Trophoblast cell (in vitro differentiated cells and primary cell): ENCODE measurements around the gene ABCF3.
"Not testable (repeated sequence)": the region's sequence is repeated elsewhere in the genome, so short reads cannot be mapped to it uniquely, and the experiment has no call there.

Source experiments
- DNase-seq, 2 donors: peaks; one replicate each; pipeline ENCODE4 v3.0.0-alpha.2; 2016
- H2AFZ ChIP-seq: 2 replicates; pipeline ENCODE4 v1.6.1; 2013; ENCODE audit warnings: low read length, moderate library complexity, mild to moderate bottlenecking; ENCODE audit not compliant: insufficient read depth, poor library complexity
- H2AK5ac ChIP-seq: 2 replicates; pipeline ENCODE4 v1.6.1; 2013; ENCODE audit warnings: mild to moderate bottlenecking, low read length
- H2BK120ac ChIP-seq: 2 replicates; pipeline ENCODE4 v1.6.1; 2013; ENCODE audit warnings: low read length, mild to moderate bottlenecking, moderate library complexity; ENCODE audit not compliant: insufficient read depth, poor library complexity
- H2BK12ac ChIP-seq: 2 replicates; pipeline ENCODE4 v1.6.1; 2013; ENCODE audit warnings: mild to moderate bottlenecking, low read length, moderate library complexity
- H2BK5ac ChIP-seq: 2 replicates; pipeline ENCODE4 v1.6.1; 2013; ENCODE audit warnings: low read length, low read depth, moderate library complexity, mild to moderate bottlenecking; ENCODE audit not compliant: poor library complexity
- H3K14ac ChIP-seq: 2 replicates; pipeline ENCODE4 v1.6.1; 2013; ENCODE audit warnings: mild to moderate bottlenecking, low read length
- H3K18ac ChIP-seq: 2 replicates; pipeline ENCODE4 v1.6.1; 2013; ENCODE audit warnings: mild to moderate bottlenecking, low read length
- H3K23ac ChIP-seq: 2 replicates; pipeline ENCODE4 v1.6.1; 2013; ENCODE audit warnings: low read length
- H3K27ac ChIP-seq: 2 replicates; pipeline ENCODE4 v1.5.1; 2013; ENCODE audit warnings: low read depth, mild to moderate bottlenecking, inconsistent platforms, low read length, moderate library complexity
- H3K27me3 ChIP-seq: 2 replicates; pipeline ENCODE4 v1.6.1; 2013; ENCODE audit warnings: inconsistent platforms, mild to moderate bottlenecking, low read length, moderate library complexity; ENCODE audit not compliant: insufficient read depth
- H3K36me3 ChIP-seq, 2 experiments: 1 replicate in 1 of 2; 2 replicates in 1 of 2; pipeline ENCODE4 v1.6.1; 2013; ENCODE audit warnings: low read length in 2 of 2, mild to moderate bottlenecking in 2 of 2, moderate library complexity in 1 of 2; ENCODE audit not compliant: insufficient read depth in 2 of 2, control insufficient read depth in 1 of 2
- H3K4ac ChIP-seq: 2 replicates; pipeline ENCODE4 v1.6.1; 2013; ENCODE audit warnings: low read depth, mild to moderate bottlenecking, low read length, moderate library complexity
- H3K4me1 ChIP-seq, 2 experiments: 1 replicate in 1 of 2; 2 replicates in 1 of 2; pipeline ENCODE4 v1.6.1; 2013; ENCODE audit warnings: low read length in 2 of 2, mild to moderate bottlenecking in 2 of 2, moderate library complexity in 1 of 2; ENCODE audit not compliant: insufficient read depth in 2 of 2, control insufficient read depth in 1 of 2
- H3K4me2 ChIP-seq: 2 replicates; pipeline ENCODE4 v1.6.1; 2013; ENCODE audit warnings: inconsistent platforms, mild to moderate bottlenecking, low read length, moderate library complexity
- H3K4me3 ChIP-seq: 2 replicates; pipeline ENCODE4 v1.5.1; 2013; ENCODE audit warnings: mild to moderate bottlenecking, low read depth, low read length, inconsistent platforms
- H3K79me1 ChIP-seq: one replicate; pipeline ENCODE4 v1.6.1; 2013; ENCODE audit warnings: low read length
- H3K79me2 ChIP-seq: 2 replicates; pipeline ENCODE4 v1.6.1; 2013; ENCODE audit warnings: low read length, mild to moderate bottlenecking; ENCODE audit not compliant: control insufficient read depth, insufficient read depth, poor library complexity
- H3K9ac ChIP-seq: 2 replicates; pipeline ENCODE4 v1.6.1; 2013; ENCODE audit warnings: mild to moderate bottlenecking, low read length
- H3K9me3 ChIP-seq: 2 replicates; pipeline ENCODE4 v1.6.1; 2013; ENCODE audit warnings: low read depth, mild to moderate bottlenecking, control low read depth, inconsistent platforms, low read length; ENCODE audit not compliant: insufficient read depth
- H4K12ac ChIP-seq: 2 replicates; pipeline ENCODE4 v1.6.1; 2013; ENCODE audit warnings: low read depth, mild to moderate bottlenecking, low read length, moderate library complexity
- H4K8ac ChIP-seq: 2 replicates; pipeline ENCODE4 v1.6.1; 2013; ENCODE audit warnings: low read depth, mild to moderate bottlenecking, low read length, moderate library complexity
- H4K91ac ChIP-seq: one replicate; pipeline ENCODE4 v1.6.1; 2013; ENCODE audit warnings: low read depth, mild to moderate bottlenecking, low read length, moderate library complexity
- WGBS: extraction: QIAGEN DNeasy Blood & Tissue Kit; methylation state at CpG from one replicate; pipeline ENCODE4 v1.1.7; 2013; ENCODE audit warnings: missing lambda C conversion rate; ENCODE audit not compliant: insufficient read length, insufficient coverage; ENCODE audit errors: extremely low coverage; 5-methylcytosine and 5-hydroxymethylcytosine counted together

Gene ABCF3

DNA sequence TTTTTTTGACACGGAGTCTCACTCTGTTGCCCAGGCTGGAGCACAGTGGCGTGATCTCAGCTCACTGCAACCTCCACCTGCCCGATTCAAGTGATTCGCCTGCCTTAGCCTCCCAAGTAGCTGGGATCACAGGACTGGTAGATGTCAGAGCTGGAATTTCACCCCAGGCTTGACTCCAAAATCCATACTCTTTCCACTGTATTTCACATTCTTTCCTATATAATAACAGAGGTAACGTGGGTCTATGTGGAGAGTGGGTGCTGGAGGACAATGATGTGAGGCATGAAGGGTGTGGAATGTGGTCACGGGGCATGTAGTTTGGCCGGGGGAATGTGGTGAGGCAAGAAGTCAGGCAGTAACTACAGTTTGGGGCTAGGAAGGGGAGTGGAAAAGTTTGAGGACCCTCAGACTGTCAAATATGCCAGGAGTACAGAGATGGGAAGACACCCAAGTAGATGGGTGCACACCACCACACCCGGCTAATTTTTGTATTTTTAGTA, 23.4 kb upstream of the ABCF3 start:
- H2AFZ ChIP-seq, H3K4me2 ChIP-seq, H3K9ac ChIP-seq, H2BK12ac ChIP-seq, H3K4me3 ChIP-seq, H3K23ac ChIP-seq, H3K18ac ChIP-seq, H4K91ac ChIP-seq, H3K14ac ChIP-seq, H4K8ac ChIP-seq, H2BK5ac ChIP-seq, H3K27ac ChIP-seq, H2BK120ac ChIP-seq, H3K9me3 ChIP-seq, H2AK5ac ChIP-seq, H3K4ac ChIP-seq, H3K27me3 ChIP-seq, H4K12ac ChIP-seq: not testable (repeated sequence)
- DNase-seq: peak; percentile 67 to 79
- Histone ChIP-seq H3K4me1 (peaks cover 7 to 15% of the 10 kb centered on the region in 2 experiments), H3K36me3 (peaks cover 44 to 45% of the 10 kb centered on the region in 2 experiments), H3K79me2 (peaks cover 15% of the 10 kb centered on the region), H3K79me1 (peaks cover 12% of the 10 kb centered on the region)
- no CpG with 5 or more reads among the region's 8 CpGs for WGBS

DNA sequence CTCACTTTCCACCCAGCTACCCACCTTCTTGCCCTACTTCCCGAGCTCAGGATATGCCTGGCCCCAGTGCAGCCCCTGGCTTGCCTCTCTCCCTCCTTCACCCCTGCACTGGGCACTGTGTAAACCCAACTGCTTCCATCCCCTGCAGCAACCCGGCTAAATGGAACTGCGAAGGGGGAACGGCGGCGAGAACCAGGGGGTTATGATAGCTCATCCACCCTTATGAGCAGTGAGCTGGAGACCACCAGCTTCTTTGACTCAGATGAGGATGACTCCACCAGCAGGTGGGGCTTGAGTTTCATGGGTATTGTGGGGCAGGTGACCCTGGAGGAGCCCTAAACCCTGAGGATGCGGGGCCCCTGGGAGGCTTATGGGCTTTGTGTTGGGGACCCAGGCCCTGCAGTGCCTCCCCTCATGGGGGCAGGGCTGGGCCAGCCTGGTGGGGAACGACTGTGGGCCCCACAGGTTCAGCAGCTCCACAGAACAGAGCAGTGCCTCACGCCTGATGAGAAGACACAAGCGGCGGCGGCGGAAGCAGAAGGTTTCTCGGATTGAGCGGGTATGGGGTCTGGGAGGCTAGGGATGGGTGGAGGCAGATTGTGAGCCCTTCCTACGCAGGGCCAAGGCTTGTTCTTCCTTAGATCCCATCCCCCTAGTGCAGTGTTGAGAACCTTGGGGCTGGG, 21.2 kb upstream of the ABCF3 start:
- DNase-seq: no peak
- Histone ChIP-seq H2AFZ (no peak overlapping the region), H3K23ac (no peak overlapping the region), H2AK5ac (no peak overlapping the region), H3K18ac (peak overlapping the region; percentile 38), H3K79me2 (peaks cover 9% of the 10 kb centered on the region), H3K4me2 (no peak overlapping the region), H3K27me3 (no peaks in the 10 kb centered on the region), H2BK5ac (no peak overlapping the region), H3K4me3 (no peak overlapping the region), H3K36me3 (peaks cover 65% of the 10 kb centered on the region in 2 experiments), H4K12ac (no peak overlapping the region), H3K4ac (no peak overlapping the region), H3K9ac (no peak overlapping the region), H4K8ac (no peak overlapping the region), H3K9me3 (peaks cover 1% of the 10 kb centered on the region), H3K27ac (no peak overlapping the region), H3K79me1 (peaks cover 5% of the 10 kb centered on the region), H4K91ac (no peak overlapping the region), H2BK120ac (no peak overlapping the region), H2BK12ac (no peak overlapping the region), H3K4me1 (peaks cover 7 to 14% of the 10 kb centered on the region in 2 experiments), H3K14ac (no peak overlapping the region)
- no CpG with 5 or more reads among the region's 16 CpGs for WGBS

- no peak overlapping the region for H3K4me2 ChIP-seq
- WGBS: no CpG with 5 or more reads among the region's 3 CpGs
- H2BK120ac ChIP-seq: no peak overlapping the region
- no peak overlapping the region for H3K9ac ChIP-seq
- no peak overlapping the region for H4K8ac ChIP-seq
- H3K4me1 ChIP-seq: peaks cover 5 to 12% of the 10 kb centered on the region in 2 experiments
- no peak for DNase-seq
- no peak overlapping the region for H3K4me3 ChIP-seq
- H3K27me3 ChIP-seq: no peaks in the 10 kb centered on the region
- no peak overlapping the region for H2BK5ac ChIP-seq
- no peak overlapping the region for H3K27ac ChIP-seq
- H3K79me2 ChIP-seq: peaks cover 7% of the 10 kb centered on the region
- no peak overlapping the region for H2BK12ac ChIP-seq
- H3K23ac ChIP-seq: no peak overlapping the region
- H3K18ac ChIP-seq: no peak overlapping the region
- H4K91ac ChIP-seq: no peak overlapping the region
- peaks cover 4% of the 10 kb centered on the region for H3K79me1 ChIP-seq
- no peak overlapping the region for H2AK5ac ChIP-seq
- H3K36me3 ChIP-seq: peaks cover 71 to 73% of the 10 kb centered on the region in 2 experiments
- H3K4ac ChIP-seq: no peak overlapping the region
- H2AFZ ChIP-seq: no peak overlapping the region
- peaks cover 1% of the 10 kb centered on the region for H3K9me3 ChIP-seq
- no peak overlapping the region for H3K14ac ChIP-seq
- H4K12ac ChIP-seq: no peak overlapping the region
Observed at GRCh38 chr3:184165543-184165942, 20.5 kb upstream of the ABCF3 start.

DNA sequence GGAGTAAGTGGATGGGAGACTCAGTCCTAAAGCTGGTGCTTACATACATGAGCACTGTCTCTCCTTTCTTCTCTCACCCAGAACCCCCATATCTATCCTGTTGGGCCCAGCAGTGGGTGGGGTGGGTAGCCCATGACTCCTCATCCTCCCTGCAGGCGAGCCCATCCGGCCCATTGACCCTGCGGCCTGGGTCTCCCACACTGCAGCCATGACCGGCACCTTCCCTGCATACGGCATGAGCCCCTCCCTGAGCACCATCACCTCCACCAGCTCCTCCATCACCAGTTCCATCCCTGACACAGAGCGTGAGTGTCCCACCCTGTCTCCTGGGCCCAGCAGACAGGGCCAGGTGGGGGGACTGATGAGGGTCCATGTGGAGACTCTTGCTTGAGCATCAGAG, 19.3 kb upstream of the ABCF3 start:
- Histone ChIP-seq H2AFZ (no peak overlapping the region), H3K4me1 (peaks cover 8 to 14% of the 10 kb centered on the region in 2 experiments), H3K36me3 (peaks cover 79 to 84% of the 10 kb centered on the region in 2 experiments), H3K4ac (no peak overlapping the region), H4K91ac (no peak overlapping the region), H3K18ac (no peak overlapping the region), H3K27me3 (no peaks in the 10 kb centered on the region), H3K4me2 (no peak overlapping the region), H3K23ac (peak overlapping the region; percentile 24), H2AK5ac (no peak overlapping the region), H2BK120ac (no peak overlapping the region), H4K12ac (no peak overlapping the region), H3K79me2 (peaks cover 2% of the 10 kb centered on the region), H3K4me3 (no peak overlapping the region), H3K9ac (no peak overlapping the region), H3K9me3 (peaks cover 3% of the 10 kb centered on the region), H3K14ac (no peak overlapping the region), H4K8ac (no peak overlapping the region), H2BK12ac (no peak overlapping the region), H3K79me1 (no peaks in the 10 kb centered on the region), H3K27ac (no peak overlapping the region), H2BK5ac (no peak overlapping the region)
- WGBS: no CpG with 5 or more reads among the region's 6 CpGs
- no peak for DNase-seq
